ENCODE results near the gene ADAMTS12.

Gene ADAMTS12

DNA sequence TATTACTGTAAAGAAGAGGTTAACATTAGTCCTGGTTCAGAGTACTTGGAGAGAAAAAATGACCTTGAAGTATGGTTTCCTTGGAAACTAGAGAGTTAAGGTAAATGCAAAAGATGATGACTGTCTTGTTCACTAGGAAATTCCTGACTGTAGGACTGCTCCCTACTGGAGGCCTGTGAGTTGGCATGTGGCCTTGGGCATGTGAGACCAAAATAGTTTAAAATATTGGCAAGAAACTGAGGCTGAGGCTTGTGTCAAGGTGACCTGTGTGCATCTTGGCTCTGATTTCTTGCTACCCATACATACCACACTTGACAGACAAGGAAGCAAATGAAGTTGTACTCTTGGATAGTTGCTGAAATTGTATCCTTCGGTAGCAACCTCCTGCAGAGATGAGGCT lies 354.6 kb downstream of the ADAMTS12 start:
- TF ChIP-seq, protein P1, sequence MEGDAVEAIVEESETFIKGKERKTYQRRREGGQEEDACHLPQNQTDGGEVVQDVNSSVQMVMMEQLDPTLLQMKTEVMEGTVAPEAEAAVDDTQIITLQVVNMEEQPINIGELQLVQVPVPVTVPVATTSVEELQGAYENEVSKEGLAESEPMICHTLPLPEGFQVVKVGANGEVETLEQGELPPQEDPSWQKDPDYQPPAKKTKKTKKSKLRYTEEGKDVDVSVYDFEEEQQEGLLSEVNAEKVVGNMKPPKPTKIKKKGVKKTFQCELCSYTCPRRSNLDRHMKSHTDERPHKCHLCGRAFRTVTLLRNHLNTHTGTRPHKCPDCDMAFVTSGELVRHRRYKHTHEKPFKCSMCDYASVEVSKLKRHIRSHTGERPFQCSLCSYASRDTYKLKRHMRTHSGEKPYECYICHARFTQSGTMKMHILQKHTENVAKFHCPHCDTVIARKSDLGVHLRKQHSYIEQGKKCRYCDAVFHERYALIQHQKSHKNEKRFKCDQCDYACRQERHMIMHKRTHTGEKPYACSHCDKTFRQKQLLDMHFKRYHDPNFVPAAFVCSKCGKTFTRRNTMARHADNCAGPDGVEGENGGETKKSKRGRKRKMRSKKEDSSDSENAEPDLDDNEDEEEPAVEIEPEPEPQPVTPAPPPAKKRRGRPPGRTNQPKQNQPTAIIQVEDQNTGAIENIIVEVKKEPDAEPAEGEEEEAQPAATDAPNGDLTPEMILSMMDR (IDR thresholded peaks at IDR 0.05), result no peak
- no peaks in the 10 kb centered on the region for H3K27me3 ChIP-seq (ENCODE audit: control insufficient read depth, insufficient read depth, low read length)
- no peaks in the 10 kb centered on the region for H3K36me3 ChIP-seq (ENCODE audit: control insufficient read depth, insufficient read depth, low read length)
- H3K4me1 ChIP-seq, result no peaks in the 10 kb centered on the region
- no peak overlapping the region for H3K4me3 ChIP-seq (ENCODE audit: low read depth, low read length)
- no peak overlapping the region for H2AFZ ChIP-seq
- no peaks in the 10 kb centered on the region for H3K9me3 ChIP-seq (ENCODE audit: control insufficient read depth, low read length)
- no peak overlapping the region for H3K27ac ChIP-seq
- H3K4me2 ChIP-seq (ENCODE audit: low read length), result no peak overlapping the region
- no peaks in the 10 kb centered on the region for H3K79me2 ChIP-seq
- H3K9ac ChIP-seq, result no peak overlapping the region

DNA sequence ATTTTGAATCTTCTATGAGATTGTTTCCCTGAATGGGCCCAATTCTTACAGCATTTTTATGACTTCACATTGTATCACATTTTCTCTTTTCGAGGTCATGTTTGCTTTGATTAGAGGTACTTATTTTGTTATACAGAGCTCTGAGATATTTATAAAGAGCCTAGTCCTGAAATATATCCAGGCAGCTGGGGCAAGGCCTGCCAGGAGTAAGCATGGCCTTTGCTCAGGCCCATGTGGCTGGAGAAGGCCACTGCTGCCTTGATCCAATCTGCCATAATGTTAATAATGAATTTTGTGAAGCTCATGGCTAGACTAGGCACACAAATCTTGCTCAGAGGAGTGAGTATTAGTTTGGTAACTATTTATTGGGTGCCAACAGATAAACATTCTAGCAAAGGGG lies 355.0 kb downstream of the ADAMTS12 start:
- H2AFZ ChIP-seq, result no peak overlapping the region

DNA sequence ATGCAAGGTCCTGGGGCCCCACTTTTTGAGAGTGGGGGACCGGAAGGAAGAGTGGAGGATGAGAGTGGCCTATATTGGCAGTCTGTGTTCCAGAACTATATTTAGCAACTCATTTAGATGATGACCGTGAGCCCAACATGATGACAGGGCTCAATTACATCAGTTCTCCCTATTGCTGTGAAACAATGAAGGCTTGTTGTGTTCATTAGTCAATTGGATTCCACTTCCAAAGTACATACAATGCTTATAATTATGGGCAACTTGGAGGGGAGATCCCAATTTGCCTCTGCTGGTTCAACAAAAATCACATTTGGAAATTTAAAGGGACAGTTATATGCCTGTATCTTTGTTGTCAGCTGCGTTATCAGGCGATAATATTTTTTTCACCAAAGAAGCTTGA lies 360.0 kb downstream of the ADAMTS12 start:
- no peak overlapping the region for H3K9ac ChIP-seq
- H3K4me2 ChIP-seq (ENCODE audit: low read length), result no peak overlapping the region
- H3K36me3 ChIP-seq (ENCODE audit: control insufficient read depth, insufficient read depth, low read length), result no peaks in the 10 kb centered on the region
- H3K27me3 ChIP-seq (ENCODE audit: control insufficient read depth, insufficient read depth, low read length), result no peaks in the 10 kb centered on the region
- no peak overlapping the region for H3K27ac ChIP-seq
- TF ChIP-seq, protein P1 (IDR thresholded peaks at IDR 0.05), result no peak
- H3K4me1 ChIP-seq, result no peaks in the 10 kb centered on the region
- no peaks in the 10 kb centered on the region for H3K79me2 ChIP-seq
- no peaks in the 10 kb centered on the region for H3K9me3 ChIP-seq (ENCODE audit: control insufficient read depth, low read length)
- H2AFZ ChIP-seq, result no peak overlapping the region
- H3K4me3 ChIP-seq (ENCODE audit: low read depth, low read length), result no peak overlapping the region

More for the DNA sequence above, 355.0 kb downstream of the ADAMTS12 start:
- no peaks in the 10 kb centered on the region for H3K4me1 ChIP-seq
- H3K9ac ChIP-seq, result no peak overlapping the region
- no peak overlapping the region for H3K27ac ChIP-seq
- no peaks in the 10 kb centered on the region for H3K9me3 ChIP-seq (ENCODE audit: control insufficient read depth, low read length)
- no peaks in the 10 kb centered on the region for H3K36me3 ChIP-seq (ENCODE audit: control insufficient read depth, insufficient read depth, low read length)
- no peak overlapping the region for H3K4me3 ChIP-seq (ENCODE audit: low read depth, low read length)
- no peak overlapping the region for H3K4me2 ChIP-seq (ENCODE audit: low read length)
- H3K27me3 ChIP-seq (ENCODE audit: control insufficient read depth, insufficient read depth, low read length), result no peaks in the 10 kb centered on the region
- TF ChIP-seq, protein P1 (IDR thresholded peaks at IDR 0.05), result no peak
- H3K79me2 ChIP-seq, result no peaks in the 10 kb centered on the region

DNA sequence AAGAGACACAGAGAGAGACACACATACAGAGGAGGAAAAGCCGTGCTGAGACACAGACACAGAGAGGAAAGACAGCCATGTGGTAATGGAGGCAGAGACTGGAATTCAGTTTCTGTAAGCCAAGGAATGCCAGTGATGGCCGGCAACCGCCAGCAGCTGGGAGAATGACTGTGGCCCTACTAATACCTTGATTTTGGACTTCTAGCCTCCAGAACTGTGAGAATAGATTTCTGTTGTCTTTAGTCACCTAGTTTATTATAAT lies 360.8 kb downstream of the ADAMTS12 start:
- H3K9ac ChIP-seq, result no peak overlapping the region
- no peak overlapping the region for H3K4me3 ChIP-seq (ENCODE audit: low read depth, low read length)
- H3K36me3 ChIP-seq (ENCODE audit: control insufficient read depth, insufficient read depth, low read length), result no peaks in the 10 kb centered on the region
- no peaks in the 10 kb centered on the region for H3K27me3 ChIP-seq (ENCODE audit: control insufficient read depth, insufficient read depth, low read length)
- H2AFZ ChIP-seq, result no peak overlapping the region
- no peak overlapping the region for H3K4me2 ChIP-seq (ENCODE audit: low read length)
- H3K79me2 ChIP-seq, result no peaks in the 10 kb centered on the region
- TF ChIP-seq, protein P1 (IDR thresholded peaks at IDR 0.05), result no peak
- no peaks in the 10 kb centered on the region for H3K4me1 ChIP-seq
- H3K9me3 ChIP-seq (ENCODE audit: control insufficient read depth, low read length), result no peaks in the 10 kb centered on the region
- no peak overlapping the region for H3K27ac ChIP-seq

DNA sequence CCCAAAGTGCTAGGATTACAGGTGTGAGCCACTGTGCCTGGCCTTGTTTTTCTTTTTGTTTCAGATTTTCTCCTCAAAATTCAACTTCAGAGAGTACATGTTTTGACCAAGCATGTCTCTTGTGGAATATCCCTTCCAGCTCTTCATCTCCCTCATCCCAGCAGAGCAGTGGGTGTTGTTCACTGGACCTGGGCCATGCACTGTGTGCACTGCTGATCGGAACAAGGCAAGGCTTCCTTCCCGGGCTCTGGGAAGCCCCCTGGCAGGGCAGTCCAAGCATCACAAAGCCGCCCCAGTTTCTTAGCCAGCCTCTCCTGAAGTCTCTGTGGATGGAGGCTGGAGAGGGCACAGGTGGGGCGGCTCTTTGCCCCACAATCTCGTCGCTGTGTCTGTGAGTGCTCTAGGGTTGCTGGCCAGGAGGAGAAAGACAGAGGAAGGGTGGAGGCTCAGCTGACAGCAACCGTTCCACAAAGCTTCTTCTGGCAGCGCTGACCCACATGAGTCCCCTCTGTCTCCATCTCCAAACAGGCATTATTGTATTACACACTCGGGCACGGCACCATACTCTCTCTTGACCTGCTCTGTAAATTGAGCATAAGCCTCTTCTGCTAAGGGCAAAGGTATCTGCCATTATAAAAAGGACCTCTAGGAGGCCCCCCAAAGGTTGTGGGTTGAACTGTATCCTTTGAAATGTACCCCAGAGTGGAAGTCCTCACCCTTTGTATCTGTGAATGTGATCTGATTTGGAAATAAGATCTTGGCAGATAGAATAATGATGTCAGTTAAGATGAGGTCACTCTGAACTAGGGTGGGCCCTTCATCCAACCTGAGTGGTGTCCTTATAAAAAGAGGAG lies 361.4 kb downstream of the ADAMTS12 start:
- Histone ChIP-seq H3K27ac (no peak overlapping the region), H3K4me1 (no peaks in the 10 kb centered on the region), H3K79me2 (no peaks in the 10 kb centered on the region), H3K9ac (no peak overlapping the region), H3K4me2 (ENCODE audit: low read length) (no peak overlapping the region), H3K9me3 (ENCODE audit: control insufficient read depth, low read length) (no peaks in the 10 kb centered on the region), H3K4me3 (ENCODE audit: low read depth, low read length) (no peak overlapping the region), H3K27me3 (ENCODE audit: control insufficient read depth, insufficient read depth, low read length) (no peaks in the 10 kb centered on the region), H2AFZ (no peak overlapping the region), H3K36me3 (ENCODE audit: control insufficient read depth, insufficient read depth, low read length) (no peaks in the 10 kb centered on the region)
- TF ChIP-seq, protein P1 (IDR thresholded peaks at IDR 0.05), result no peak
